Measurements from ENCODE around the gene TLK1. TPM values are rescaled to one million over a fixed set of nuclear protein-coding genes. Genes with fewer than 3 reads are reported as not detected.

TLK1 gene
- total and polyA plus RNA-seq, 7 donors, result 14.1 to 60.6 (median 37.9) TPM

DNA sequence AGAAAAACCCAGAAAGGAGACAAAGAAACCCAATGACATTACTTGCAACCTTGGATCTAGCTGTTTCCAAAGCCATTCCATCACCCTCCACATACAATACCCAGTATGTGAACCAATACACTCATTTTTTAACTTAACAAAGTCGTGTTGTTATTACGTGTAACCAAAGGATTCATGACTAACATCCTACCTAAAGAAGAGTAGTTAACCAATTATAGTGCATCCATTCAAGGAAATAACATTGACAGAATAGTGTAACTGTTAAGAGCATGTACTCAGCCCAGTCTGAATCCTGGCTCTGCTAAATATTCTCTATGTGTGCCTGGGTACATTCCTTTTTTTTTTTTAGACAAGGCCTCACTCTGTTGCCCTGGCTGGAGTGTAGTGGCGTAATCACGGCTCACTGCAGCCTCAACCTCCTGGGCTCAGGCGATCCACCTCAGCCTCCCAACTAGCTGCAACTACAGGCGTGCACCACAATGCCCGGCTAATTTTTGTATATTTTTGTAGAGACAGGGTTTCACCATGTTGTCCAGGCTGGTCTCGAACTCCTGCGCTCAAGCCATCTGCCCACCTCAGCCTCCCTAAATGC is 9.9 kb downstream of the TLK1 start:
- intact Hi-C loops (cut with DNase I), result no loop called here
- H3K4me1 ChIP-seq, result peaks cover 0 to 65% (median 42%) of the 10 kb centered on the region in 4 donors

GRCh38 chr2:171149986-171150693 is 10.6 kb downstream of the TLK1 start:
- intact Hi-C loops (cut with DNase I), result no loop called here
- H3K27me3 ChIP-seq, result no peaks in the 10 kb centered on the region
- no peak for DNase-seq
- no peak for TF ChIP-seq POLR2AphosphoS5 (IDR thresholded peaks at IDR 0.05)
- TF ChIP-seq, protein P1, sequence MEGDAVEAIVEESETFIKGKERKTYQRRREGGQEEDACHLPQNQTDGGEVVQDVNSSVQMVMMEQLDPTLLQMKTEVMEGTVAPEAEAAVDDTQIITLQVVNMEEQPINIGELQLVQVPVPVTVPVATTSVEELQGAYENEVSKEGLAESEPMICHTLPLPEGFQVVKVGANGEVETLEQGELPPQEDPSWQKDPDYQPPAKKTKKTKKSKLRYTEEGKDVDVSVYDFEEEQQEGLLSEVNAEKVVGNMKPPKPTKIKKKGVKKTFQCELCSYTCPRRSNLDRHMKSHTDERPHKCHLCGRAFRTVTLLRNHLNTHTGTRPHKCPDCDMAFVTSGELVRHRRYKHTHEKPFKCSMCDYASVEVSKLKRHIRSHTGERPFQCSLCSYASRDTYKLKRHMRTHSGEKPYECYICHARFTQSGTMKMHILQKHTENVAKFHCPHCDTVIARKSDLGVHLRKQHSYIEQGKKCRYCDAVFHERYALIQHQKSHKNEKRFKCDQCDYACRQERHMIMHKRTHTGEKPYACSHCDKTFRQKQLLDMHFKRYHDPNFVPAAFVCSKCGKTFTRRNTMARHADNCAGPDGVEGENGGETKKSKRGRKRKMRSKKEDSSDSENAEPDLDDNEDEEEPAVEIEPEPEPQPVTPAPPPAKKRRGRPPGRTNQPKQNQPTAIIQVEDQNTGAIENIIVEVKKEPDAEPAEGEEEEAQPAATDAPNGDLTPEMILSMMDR (IDR thresholded peaks at IDR 0.05), result no peak
- TF ChIP-seq POLR2A (IDR thresholded peaks at IDR 0.05), result no peak
- TF ChIP-seq EP300 (IDR thresholded peaks at IDR 0.05), result no peak
- peaks cover 0 to 60% (median 41%) of the 10 kb centered on the region in 4 donors for H3K4me1 ChIP-seq
- WGBS, 2 donors, result 73 to 90% methylated on average over 4 of the region's 4 CpGs
- H3K27ac ChIP-seq, result no peak overlapping the region
- no peak overlapping the region for H3K4me3 ChIP-seq
- H3K36me3 ChIP-seq, result no peaks in the 10 kb centered on the region
- H3K9me3 ChIP-seq, result no peaks in the 10 kb centered on the region

More for the DNA sequence above, 9.9 kb downstream of the TLK1 start:
- no peak overlapping the region for H3K4me3 ChIP-seq
- DNase-seq, result no peak
- 96 to 97% methylated on average over 9 of the region's 9 CpGs for WGBS, 2 donors
- no peak for TF ChIP-seq POLR2A (IDR thresholded peaks at IDR 0.05)
- no peak for TF ChIP-seq EP300 (IDR thresholded peaks at IDR 0.05)
- TF ChIP-seq, protein P1 (IDR thresholded peaks at IDR 0.05), result no peak
- TF ChIP-seq POLR2AphosphoS5 (IDR thresholded peaks at IDR 0.05), result no peak
- no peaks in the 10 kb centered on the region for H3K36me3 ChIP-seq
- H3K27ac ChIP-seq, result no peak overlapping the region
- H3K9me3 ChIP-seq, result no peaks in the 10 kb centered on the region
- H3K27me3 ChIP-seq, result no peaks in the 10 kb centered on the region

DNA sequence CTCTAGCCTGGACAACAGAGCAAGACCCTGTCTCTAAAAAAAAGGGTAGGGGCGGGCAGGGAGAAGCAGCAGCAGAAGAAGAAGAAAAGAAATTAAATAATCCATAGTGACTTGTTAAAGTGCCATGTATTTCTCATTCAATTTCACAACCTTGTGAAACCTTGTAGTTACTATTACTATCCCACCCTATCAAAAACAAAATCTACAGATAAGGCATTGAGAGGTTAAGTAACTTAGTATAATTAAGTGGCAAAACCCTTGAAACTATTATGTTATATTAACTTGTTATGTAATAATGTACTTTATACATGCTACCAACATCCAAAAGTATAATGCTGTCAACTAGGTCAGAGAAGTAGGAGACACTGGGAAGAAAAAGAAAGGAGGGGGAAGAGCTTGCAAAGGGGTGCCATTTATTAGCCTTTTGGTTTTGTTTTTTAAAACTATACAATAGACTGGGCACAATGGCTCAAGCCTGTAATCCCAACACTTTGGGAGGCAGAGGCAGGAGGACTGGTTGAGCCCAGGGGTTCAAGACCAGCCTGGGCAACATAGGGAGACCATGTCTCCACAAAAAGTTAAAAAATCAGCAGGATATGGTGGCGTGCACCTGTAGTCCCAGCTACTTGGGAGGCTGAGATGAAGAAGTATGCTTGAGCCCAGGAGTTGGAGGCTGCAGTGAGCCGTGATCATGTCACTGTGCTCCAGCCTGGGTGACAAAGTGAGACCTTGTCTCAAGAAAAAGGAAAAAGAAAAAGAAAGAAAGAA is 11.3 kb downstream of the TLK1 start:
- Histone ChIP-seq H3K27ac (no peak overlapping the region), H3K4me3 (no peak overlapping the region), H3K27me3 (no peaks in the 10 kb centered on the region), H3K36me3 (no peaks in the 10 kb centered on the region), H3K4me1 (peaks cover 0 to 55% (median 35%) of the 10 kb centered on the region in 4 donors), H3K9me3 (no peaks in the 10 kb centered on the region)
- no peak for DNase-seq
- TF ChIP-seq, protein P1 (IDR thresholded peaks at IDR 0.05), result no peak
- TF ChIP-seq EP300 (IDR thresholded peaks at IDR 0.05) (no peak), POLR2AphosphoS5 (IDR thresholded peaks at IDR 0.05) (no peak)
- 94 to 98% methylated on average over 3 of the region's 3 CpGs for WGBS, 2 donors
- intact Hi-C loops (cut with DNase I), result no loop called here

GRCh38 chr2:171147081-171147480 is 13.6 kb downstream of the TLK1 start:
- H3K4me1 ChIP-seq, result peaks cover 0 to 54% (median 23%) of the 10 kb centered on the region in 4 donors
- TF ChIP-seq POLR2AphosphoS5 (IDR thresholded peaks at IDR 0.05) (no peak), EP300 (IDR thresholded peaks at IDR 0.05) (no peak), POLR2A (IDR thresholded peaks at IDR 0.05) (no peak)
- TF ChIP-seq, protein P1 (IDR thresholded peaks at IDR 0.05), result no peak
- peak overlapping the region in 2 of 4 donors; percentile 7 to 48 for H3K27ac ChIP-seq
- no peaks in the 10 kb centered on the region for H3K27me3 ChIP-seq
- H3K9me3 ChIP-seq, result no peaks in the 10 kb centered on the region
- H3K4me3 ChIP-seq, result no peak overlapping the region
- no peaks in the 10 kb centered on the region for H3K36me3 ChIP-seq
- intact Hi-C loops (cut with DNase I), result no loop called here
- WGBS, 2 donors, result 27 to 61% methylated on average over 2 of the region's 2 CpGs
- DNase-seq, result no peak

Measured in sigmoid colon (tissue), 7 donors.